ENCODE results near the gene CACNA2D1.
"Not testable (repeated sequence)": the region's sequence is repeated elsewhere in the genome, so short reads cannot be mapped to it uniquely, and the experiment has no call there.

CACNA2D1 gene

GRCh38 chr7:82154728-82155127, 288.8 kb downstream of the CACNA2D1 start:
- TF ChIP-seq CTCF (IDR thresholded peaks at IDR 0.05) (no peak), ZFX (IDR thresholded peaks at IDR 0.05; ENCODE audit: borderline replicate concordance) (no peak)

GRCh38 chr7:82153776-82154175, 289.8 kb downstream of the CACNA2D1 start:
- H3K27ac ChIP-seq: no peak overlapping the region
- TF ChIP-seq ZFX (IDR thresholded peaks at IDR 0.05; ENCODE audit: borderline replicate concordance) (no peak), CTCF (IDR thresholded peaks at IDR 0.05) (no peak)

More at GRCh38 chr7:82154728-82155127, 288.8 kb downstream of the CACNA2D1 start:
- no peak overlapping the region for H3K27ac ChIP-seq

- no peak overlapping the region for H3K27ac ChIP-seq
- no peak for TF ChIP-seq ZFX (IDR thresholded peaks at IDR 0.05; ENCODE audit: borderline replicate concordance)
- TF ChIP-seq CTCF (IDR thresholded peaks at IDR 0.05): no peak
Measured at GRCh38 chr7:82152858-82153257, 290.7 kb downstream of the CACNA2D1 start.

GRCh38 chr7:82146491-82146890, 297.1 kb downstream of the CACNA2D1 start:
- H3K27ac ChIP-seq: no peak overlapping the region
- no peak for TF ChIP-seq ZFX (IDR thresholded peaks at IDR 0.05; ENCODE audit: borderline replicate concordance)
- TF ChIP-seq CTCF (IDR thresholded peaks at IDR 0.05): no peak

- TF ChIP-seq ZFX (IDR thresholded peaks at IDR 0.05; ENCODE audit: borderline replicate concordance) (no peak), CTCF (IDR thresholded peaks at IDR 0.05) (no peak)
- no peak overlapping the region for H3K27ac ChIP-seq
Measured at GRCh38 chr7:82142263-82142864, 301.2 kb downstream of the CACNA2D1 start.

GRCh38 chr7:82141427-82141826, 302.1 kb downstream of the CACNA2D1 start:
- no peak for TF ChIP-seq ZFX (IDR thresholded peaks at IDR 0.05; ENCODE audit: borderline replicate concordance)
- TF ChIP-seq CTCF (IDR thresholded peaks at IDR 0.05): no peak
- no peak overlapping the region for H3K27ac ChIP-seq

GRCh38 chr7:82140608-82141007, 303.0 kb downstream of the CACNA2D1 start:
- not testable (repeated sequence) for H3K27ac ChIP-seq

- H3K27ac ChIP-seq: no peak overlapping the region
- no peak for TF ChIP-seq ZFX (IDR thresholded peaks at IDR 0.05; ENCODE audit: borderline replicate concordance)
- TF ChIP-seq CTCF (IDR thresholded peaks at IDR 0.05): no peak
Measured at GRCh38 chr7:82131215-82131614, 312.4 kb downstream of the CACNA2D1 start.

All from 22Rv1 (cell line).